Gastroesophageal sphincter (tissue), 4 donors: Measurements from ENCODE around the gene PTN. TPM values are rescaled to one million over a fixed set of nuclear protein-coding genes. Genes with fewer than 3 reads are reported as not detected.

ENCODE experiments used
- ATAC-seq: fragments of 150-250 bp; one replicate; pipeline ENCODE4 v1.9.1; 2016; ENCODE audit warnings: mild to moderate bottlenecking, moderate library complexity
- H3K27ac ChIP-seq, 4 donors: fragments of 200-600 bp; sonication (generic) in 3 of 4; 1 replicate in 3 of 4; 2 replicates in 1 of 4; pipeline ENCODE4 v1.5.1; 2016 to 2019
- H3K27me3 ChIP-seq: fragments of 200-600 bp; sonication (generic); one replicate; pipeline ENCODE4 v1.5.1; 2019
- H3K36me3 ChIP-seq, 2 donors: fragments of 200-600 bp; sonication (generic); one replicate each; pipeline ENCODE4 v1.5.1; 2019; ENCODE audit warnings: control low read depth in 1 of 2
- H3K4me1 ChIP-seq, 3 donors: fragments of 200-600 bp; sonication (generic); 1 replicate in 2 of 3; 2 replicates in 1 of 3; pipeline ENCODE4 v1.5.1; 2016 to 2019; ENCODE audit warnings: control low read depth in 2 of 3
- H3K4me3 ChIP-seq, 2 donors: fragments of 200-600 bp; sonication (generic); one replicate each; pipeline ENCODE4 v1.5.1; 2019; ENCODE audit warnings: mild to moderate bottlenecking in 1 of 2, moderate library complexity in 1 of 2
- H3K9me3 ChIP-seq, 3 donors: fragments of 200-600 bp; sonication (generic); one replicate each; pipeline ENCODE4 v1.5.1; 2017 to 2019; ENCODE audit warnings: control low read depth in 2 of 3
- CTCF ChIP-seq, 4 experiments: fragments of 200-600 bp in 2 of 4; fragments of 450-650 bp in 2 of 4; sonication (generic) in 1 of 4; IDR thresholded peaks; one replicate each; pipeline ENCODE4 v1.5.1; 2017 to 2019; ENCODE audit warnings: antibody characterized with exemption in 4 of 4, mild to moderate bottlenecking in 2 of 4, moderate library complexity in 2 of 4
- EP300 ChIP-seq: sonication (generic); formaldehyde crosslinking; IDR thresholded peaks from one replicate; pipeline ENCODE4 v1.6.1; 2017; ENCODE audit warnings: antibody characterized with exemption, mild to moderate bottlenecking
- POLR2A ChIP-seq, 2 donors: fragments of 450-650 bp; IDR thresholded peaks; one replicate each; pipeline ENCODE4 v1.6.1; 2017; ENCODE audit warnings: antibody characterized with exemption in 2 of 2, mild to moderate bottlenecking in 2 of 2, moderate library complexity in 1 of 2
- POLR2AphosphoS5 ChIP-seq: sonication (generic); formaldehyde crosslinking; IDR thresholded peaks from one replicate; pipeline ENCODE4 v1.6.1; 2017; ENCODE audit warnings: antibody characterized with exemption
- WGBS, 2 donors: methylation state at CpG; one replicate each; pipeline ENCODE4 v1.1.5; 2018; ENCODE audit warnings: low coverage in 1 of 2; 5-methylcytosine and 5-hydroxymethylcytosine counted together
- total RNA-seq, 4 donors: library from RNA; depleted of rRNA; stranded (reverse); fragments of >200 nt; gene quantifications; one replicate each; pipeline ENCODE4 v1.1.0, GENCODE V29; 2016

Gene PTN
- total RNA-seq, 4 donors from 2014 or later, result 10.1 to 13.2 (median 11.1) TPM

DNA sequence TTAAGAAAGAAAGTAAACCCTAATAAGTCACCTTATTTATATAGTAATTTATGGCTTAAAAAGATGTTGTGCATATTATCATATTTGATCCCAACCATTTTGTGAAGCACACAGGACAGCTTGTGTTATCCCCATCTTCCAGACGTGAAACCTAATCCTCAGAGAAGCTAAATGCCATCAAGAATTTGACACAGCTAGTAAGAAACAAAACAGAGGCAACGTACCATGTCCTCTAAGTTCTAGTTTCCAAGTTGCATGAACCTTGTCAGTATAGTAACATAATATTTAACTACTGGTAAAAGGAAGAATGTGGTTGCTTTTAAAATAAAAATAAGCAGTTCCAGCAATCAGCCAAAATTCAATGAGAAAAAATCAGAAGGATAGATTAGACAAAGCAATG is 41.5 kb downstream of the PTN start:
- WGBS, 2 donors, result 61 to 69% methylated on average over 2 of the region's 2 CpGs
- no peak overlapping the region for H3K4me3 ChIP-seq
- no peaks in the 10 kb centered on the region for H3K9me3 ChIP-seq
- H3K36me3 ChIP-seq, result no peaks in the 10 kb centered on the region
- H3K27me3 ChIP-seq, result no peaks in the 10 kb centered on the region
- H3K4me1 ChIP-seq, result no peaks in the 10 kb centered on the region
- no peak overlapping the region for H3K27ac ChIP-seq
- no peak for ATAC-seq
- TF ChIP-seq POLR2AphosphoS5 (no peak), POLR2A (IDR thresholded peaks at IDR 0.05) (no peak), EP300 (no peak), CTCF (IDR thresholded peaks at IDR 0.05) (no peak)

DNA sequence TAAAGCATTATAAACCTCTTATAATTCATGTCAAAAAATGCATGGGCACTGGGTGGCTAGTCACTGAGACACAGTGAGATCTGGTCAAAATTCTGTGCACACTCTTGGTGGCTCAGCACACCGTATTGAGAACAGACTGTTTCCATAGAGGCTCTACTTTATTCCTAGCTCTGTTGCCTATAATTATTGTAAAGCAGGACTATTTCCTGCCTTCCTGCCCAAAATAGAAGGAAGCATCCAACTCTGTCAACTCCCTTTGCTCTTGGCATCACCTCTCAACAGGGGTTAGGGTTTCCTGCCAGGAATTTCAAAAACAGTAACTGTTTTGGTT is 45.1 kb downstream of the PTN start:
- 67 to 83% methylated on average over 1 of the region's 1 CpG for WGBS, 2 donors
- TF ChIP-seq POLR2A (IDR thresholded peaks at IDR 0.05) (no peak), EP300 (no peak), POLR2AphosphoS5 (no peak), CTCF (IDR thresholded peaks at IDR 0.05) (no peak)
- Histone ChIP-seq H3K4me3 (no peak overlapping the region), H3K27me3 (no peaks in the 10 kb centered on the region), H3K4me1 (no peaks in the 10 kb centered on the region), H3K36me3 (no peaks in the 10 kb centered on the region), H3K27ac (no peak overlapping the region), H3K9me3 (no peaks in the 10 kb centered on the region)
- no peak for ATAC-seq

DNA sequence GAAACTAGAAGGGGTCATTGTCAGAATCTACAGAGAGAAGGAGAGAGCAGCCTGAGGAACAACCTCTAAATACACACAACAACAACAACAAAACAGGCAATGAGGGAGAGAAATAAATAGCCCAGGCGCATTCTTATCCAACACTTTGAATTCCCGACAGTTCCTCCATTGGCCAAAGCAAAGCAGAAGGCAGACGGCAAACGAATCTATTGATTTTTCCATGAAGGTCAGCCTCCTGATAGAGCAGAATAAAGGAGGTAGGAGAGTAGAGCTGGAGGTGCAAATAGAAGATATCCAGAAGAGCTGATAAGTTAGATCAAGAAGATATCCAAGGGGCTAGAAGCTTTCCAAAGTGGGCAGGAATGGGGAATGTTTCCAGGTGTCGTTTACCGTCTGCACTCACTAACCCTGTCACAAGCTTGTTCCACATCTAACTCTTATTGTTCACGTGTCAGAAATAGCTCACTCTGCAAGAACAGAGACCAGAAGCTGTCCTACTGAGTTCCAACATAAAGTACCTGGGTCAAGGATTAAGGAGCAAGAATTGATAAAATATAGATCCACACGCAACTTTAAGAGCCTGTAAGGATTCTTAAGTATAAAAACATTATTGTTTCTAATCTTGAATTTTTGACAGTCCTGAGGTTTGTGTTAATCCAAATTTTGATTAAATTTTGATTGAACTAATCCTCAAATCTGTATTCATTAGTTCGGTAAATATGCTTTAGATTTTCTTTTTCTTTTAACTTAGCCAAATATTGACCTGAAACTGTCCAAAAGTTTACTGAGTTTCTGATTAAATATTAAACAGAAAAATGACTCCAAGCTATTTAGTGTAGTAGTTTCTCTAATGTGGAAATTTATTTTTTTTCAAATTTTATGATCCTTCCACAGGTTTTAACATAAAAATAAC is 45.7 kb downstream of the PTN start:
- TF ChIP-seq POLR2A (IDR thresholded peaks at IDR 0.05) (no peak), POLR2AphosphoS5 (no peak), CTCF (IDR thresholded peaks at IDR 0.05) (no peak), EP300 (no peak)

DNA sequence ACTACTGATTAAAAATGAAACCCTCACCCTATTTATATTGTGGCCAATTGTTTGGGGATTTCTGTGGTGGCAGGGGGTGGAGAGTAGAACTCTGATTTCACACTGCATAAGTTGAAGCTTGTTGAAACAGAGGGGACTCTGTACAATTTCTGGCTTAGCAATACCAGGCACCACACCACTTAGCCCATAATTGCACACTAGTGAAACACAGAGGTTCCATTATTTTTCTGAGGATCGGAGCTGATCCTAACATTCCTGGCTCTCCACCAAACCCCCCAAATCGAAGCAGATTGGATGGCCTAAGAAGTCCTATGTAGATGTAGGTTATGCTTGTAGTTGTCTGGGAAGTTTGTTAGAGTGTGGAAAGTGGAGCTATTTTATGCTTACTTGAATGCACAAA is 47.0 kb downstream of the PTN start:
- Histone ChIP-seq H3K9me3 (no peaks in the 10 kb centered on the region), H3K4me3 (no peak overlapping the region), H3K4me1 (no peaks in the 10 kb centered on the region), H3K27ac (no peak overlapping the region), H3K27me3 (no peaks in the 10 kb centered on the region), H3K36me3 (no peaks in the 10 kb centered on the region)
- ATAC-seq, result no peak
- WGBS, 2 donors, result 45 to 52% methylated on average over 2 of the region's 2 CpGs
- TF ChIP-seq POLR2AphosphoS5 (no peak), CTCF (IDR thresholded peaks at IDR 0.05) (no peak), POLR2A (IDR thresholded peaks at IDR 0.05) (no peak), EP300 (no peak)

More for the DNA sequence above, 45.7 kb downstream of the PTN start:
- ATAC-seq, result no peak
- whole genome bisulfite sequencing, 2 donors, result 82 to 83% methylated on average over 9 of the region's 9 CpGs
- Histone ChIP-seq H3K4me3 (no peak overlapping the region), H3K36me3 (no peaks in the 10 kb centered on the region), H3K27ac (no peak overlapping the region), H3K27me3 (no peaks in the 10 kb centered on the region), H3K4me1 (no peaks in the 10 kb centered on the region), H3K9me3 (no peaks in the 10 kb centered on the region)

DNA sequence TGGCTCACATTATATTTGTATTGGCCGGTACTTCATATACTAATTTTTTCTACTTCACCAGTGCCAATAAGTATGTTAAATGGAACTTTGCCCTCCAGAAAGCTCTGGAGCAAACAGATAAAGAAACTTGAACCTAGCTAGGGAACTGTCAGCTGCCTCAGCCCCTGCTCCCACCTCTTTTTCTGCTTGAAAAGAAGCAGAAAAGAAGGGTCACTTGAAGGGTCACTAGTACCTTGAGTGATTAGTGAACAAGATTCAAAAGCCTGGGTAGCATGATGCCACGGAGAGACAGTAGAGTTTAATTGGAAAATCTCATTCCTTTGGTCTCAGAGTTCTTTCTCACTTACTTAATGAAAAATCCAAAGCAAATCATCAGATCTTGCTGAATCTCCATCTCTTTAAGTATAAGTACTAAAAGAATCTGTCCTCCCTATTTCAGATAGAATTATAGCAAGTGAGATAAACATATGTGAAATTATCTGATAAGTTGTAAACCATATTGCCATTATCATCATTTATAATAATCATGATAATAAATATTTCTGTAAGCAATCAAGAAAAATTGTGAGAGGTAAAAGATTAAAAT is 47.7 kb downstream of the PTN start:
- H3K27ac ChIP-seq, result no peak overlapping the region
- H3K4me3 ChIP-seq, result no peak overlapping the region
- no peaks in the 10 kb centered on the region for H3K4me1 ChIP-seq
- no peaks in the 10 kb centered on the region for H3K36me3 ChIP-seq
- TF ChIP-seq EP300 (no peak), CTCF (IDR thresholded peaks at IDR 0.05) (no peak), POLR2AphosphoS5 (no peak), POLR2A (IDR thresholded peaks at IDR 0.05) (no peak)
- H3K9me3 ChIP-seq, result no peaks in the 10 kb centered on the region
- no peak for ATAC-seq
- WGBS, 2 donors, result 63 to 65% methylated on average over 2 of the region's 2 CpGs
- H3K27me3 ChIP-seq, result no peaks in the 10 kb centered on the region
